HEK293T (cell line): ENCODE measurements around the gene RBMXL2.

Experiments used
- CTCF ChIA-PET: fragments of 350-600 bp; formaldehyde crosslinking; extraction: SDS; loops from one replicate; lab custom pipeline; 2021; ENCODE audit warnings: antibody characterized with exemption, inconsistent platforms; lab: Yijun Ruan, JAX
- POLR2A ChIA-PET: fragments of 350-600 bp; formaldehyde crosslinking; extraction: SDS; loops from one replicate; lab custom pipeline; 2020; ENCODE audit warnings: antibody characterized with exemption, inconsistent platforms; lab: Yijun Ruan, JAX
- DNase-seq: peaks from one replicate; pipeline ENCODE4 v3.0.0; 2012; ENCODE audit warnings: mixed read lengths; ENCODE audit errors: extremely low spot score
- ARNT ChIP-seq: fragments of 450-650 bp; IDR thresholded peaks from 2 replicates; pipeline ENCODE4 v1.6.1; 2017; ENCODE audit warnings: mild to moderate bottlenecking
- BHLHE40 ChIP-seq: fragments of 450-650 bp; IDR thresholded peaks from 2 replicates; pipeline ENCODE4 v1.6.1; 2016; ENCODE audit warnings: mild to moderate bottlenecking, moderate library complexity, borderline replicate concordance
- CTBP1 ChIP-seq: fragments of 450-650 bp; IDR thresholded peaks from 2 replicates; pipeline ENCODE4 v1.6.1; 2016; ENCODE audit warnings: borderline replicate concordance
- ELF4 ChIP-seq: fragments of 450-650 bp; IDR thresholded peaks from 2 replicates; pipeline ENCODE4 v1.6.1; 2017; ENCODE audit warnings: antibody characterized with exemption
- FOXA1 ChIP-seq: fragments of 450-650 bp; IDR thresholded peaks from 2 replicates; pipeline ENCODE4 v1.6.1; 2016; ENCODE audit warnings: mild to moderate bottlenecking
- FOXK2 ChIP-seq: fragments of 450-650 bp; IDR thresholded peaks from 2 replicates; pipeline ENCODE4 v1.6.1; 2016; ENCODE audit warnings: mild to moderate bottlenecking
- FOXM1 ChIP-seq: fragments of 450-650 bp; IDR thresholded peaks from 2 replicates; pipeline ENCODE4 v1.6.1; 2017; ENCODE audit warnings: mild to moderate bottlenecking, borderline replicate concordance
- HDGF ChIP-seq: fragments of 450-650 bp; IDR thresholded peaks from 2 replicates; pipeline ENCODE4 v1.6.1; 2017; ENCODE audit warnings: antibody characterized with exemption, borderline replicate concordance
- L3MBTL2 ChIP-seq: fragments of 450-650 bp; conservative IDR thresholded peaks from 2 replicates; pipeline ENCODE4 v1.6.1; 2016; ENCODE audit warnings: mild to moderate bottlenecking
- LEF1 ChIP-seq: fragments of 450-650 bp; IDR thresholded peaks from 2 replicates; pipeline ENCODE4 v1.6.1; 2017; ENCODE audit warnings: mild to moderate bottlenecking, borderline replicate concordance
- NFRKB ChIP-seq: fragments of 450-650 bp; IDR thresholded peaks from 2 replicates; pipeline ENCODE4 v1.6.1; 2016; ENCODE audit warnings: mild to moderate bottlenecking, moderate library complexity
- PKNOX1 ChIP-seq: fragments of 450-650 bp; IDR thresholded peaks from 2 replicates; pipeline ENCODE4 v1.6.1; 2016
- SP1 ChIP-seq: fragments of 450-650 bp; IDR thresholded peaks from 2 replicates; pipeline ENCODE4 v1.6.1; 2017
- SUZ12 ChIP-seq: fragments of 450-650 bp; IDR thresholded peaks from 2 replicates; pipeline ENCODE4 v1.6.1; 2016; ENCODE audit warnings: mild to moderate bottlenecking
- TARDBP ChIP-seq: fragments of 450-650 bp; IDR thresholded peaks from 2 replicates; pipeline ENCODE4 v1.6.1; 2016
- ZNF384 ChIP-seq: fragments of 450-650 bp; IDR thresholded peaks from 2 replicates; pipeline ENCODE4 v1.6.1; 2016

Gene RBMXL2

GRCh38 chr11:7088921-7089320, at the start of gene RBMXL2:
Gene RBMXL2, plus strand, starts transcription at chr11:7088998. Its CDS starts 123 bp downstream, at chr11:7089121.
- CTCF ChIA-PET, result no interaction called here
- no peak for TF ChIP-seq ARNT
- TF ChIP-seq CTBP1, result no peak
- TF ChIP-seq BHLHE40, result no peak
- no peak for TF ChIP-seq ELF4
- no peak for TF ChIP-seq NFRKB
- TF ChIP-seq FOXM1, result no peak
- no peak for TF ChIP-seq SUZ12
- no peak for TF ChIP-seq LEF1
- TF ChIP-seq HDGF, result no peak
- TF ChIP-seq FOXK2, result no peak
- no peak for TF ChIP-seq TARDBP
- TF ChIP-seq ZNF384, result no peak
- TF ChIP-seq L3MBTL2, result no peak
- TF ChIP-seq SP1, result no peak
- TF ChIP-seq PKNOX1, result no peak
- TF ChIP-seq FOXA1, result no peak
- no peak for DNase-seq
- POLR2A ChIA-PET, result no interaction called here

DNA sequence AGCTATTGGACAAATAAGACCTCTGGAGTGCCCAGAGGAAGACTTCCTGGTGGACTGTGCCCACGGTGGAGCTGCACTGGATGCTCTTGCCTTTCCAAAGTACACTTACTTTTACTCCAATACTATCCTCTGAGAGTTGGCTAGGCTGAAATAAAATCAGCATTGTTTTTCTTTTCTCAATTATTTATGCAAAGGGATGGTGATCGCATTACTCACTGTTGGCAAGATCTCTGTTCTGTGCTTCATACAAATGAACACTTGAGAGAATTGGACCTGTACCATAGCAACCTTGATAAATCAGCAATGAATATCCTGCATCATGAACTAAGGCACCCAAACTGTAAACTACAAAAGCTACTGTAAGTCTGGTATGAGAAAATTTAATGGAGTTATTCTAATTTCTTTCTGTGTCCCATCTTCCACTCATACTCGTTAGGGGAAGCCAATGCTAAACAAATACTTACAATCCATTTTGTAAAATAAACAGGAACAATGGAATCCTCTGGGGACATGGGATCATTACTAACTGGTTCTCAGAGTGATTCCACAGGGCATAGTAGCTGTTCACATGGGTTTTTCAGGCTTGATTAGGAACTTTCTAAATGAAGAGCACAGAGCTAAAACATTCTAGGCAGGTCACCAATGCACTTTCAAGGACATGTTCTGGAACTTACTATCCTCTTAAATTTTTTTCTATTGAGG, 42.2 kb upstream of the RBMXL2 start:
- ChIA-PET CTCF (no interaction called here), POLR2A (no interaction called here)
- DNase-seq, result no peak
- TF ChIP-seq SUZ12, result no peak

GRCh38 chr11:7050191-7050590, 38.6 kb upstream of the RBMXL2 start:
- ChIA-PET POLR2A (interaction anchor here (0.5 kb wide), 1 partner anchor 12 kb away, joined by 3 read pairs; no protein-coding TSS in a partner anchor), CTCF (interaction anchor here (0.7 kb wide), 1 partner anchor 998 kb away, joined by 3 read pairs; no protein-coding TSS in a partner anchor)
- no peak for DNase-seq
- TF ChIP-seq FOXA1 (no peak), ELF4 (no peak), ZNF384 (no peak), FOXK2 (no peak), SP1 (no peak), NFRKB (no peak), BHLHE40 (no peak), HDGF (no peak), LEF1 (no peak), FOXM1 (no peak), PKNOX1 (no peak)

- TF ChIP-seq PKNOX1 (no peak), TARDBP (no peak), SUZ12 (no peak), HDGF (no peak), BHLHE40 (no peak), FOXA1 (no peak), LEF1 (no peak), L3MBTL2 (no peak), FOXK2 (no peak), NFRKB (no peak), ELF4 (no peak), CTBP1 (no peak), ARNT (no peak), SP1 (no peak), ZNF384 (no peak)
- ChIA-PET CTCF (no interaction called here), POLR2A (no interaction called here)
- no peak for DNase-seq
Measured at GRCh38 chr11:7056828-7057513, 31.8 kb upstream of the RBMXL2 start.

DNA sequence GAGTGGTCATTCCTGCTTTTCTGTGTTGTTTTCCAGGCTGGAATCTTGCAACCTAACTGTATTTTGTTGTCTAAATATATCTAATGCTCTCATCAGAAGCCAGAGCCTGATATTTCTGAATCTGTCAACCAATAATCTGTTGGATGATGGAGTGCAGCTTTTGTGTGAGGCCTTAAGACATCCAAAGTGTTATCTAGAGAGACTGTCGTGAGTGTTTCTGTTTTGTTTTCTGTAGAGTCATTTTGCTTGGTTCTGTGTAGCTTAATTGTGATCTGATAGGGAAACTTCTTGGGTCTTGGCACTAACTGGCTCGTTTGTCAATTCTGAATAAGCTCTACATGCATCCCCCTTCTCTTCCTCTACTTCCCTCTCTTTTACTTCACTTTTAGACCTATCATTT, 31.2 kb upstream of the RBMXL2 start:
- no peak for DNase-seq
- CTCF ChIA-PET, result no interaction called here
- TF ChIP-seq ARNT (no peak), SP1 (no peak), FOXK2 (no peak)
- POLR2A ChIA-PET, result no interaction called here

GRCh38 chr11:7060868-7061267, 27.9 kb upstream of the RBMXL2 start:
- CTCF ChIA-PET, result no interaction called here
- no peak for DNase-seq
- no peak for TF ChIP-seq SP1
- TF ChIP-seq ARNT, result no peak
- TF ChIP-seq TARDBP, result no peak
- TF ChIP-seq SUZ12, result no peak
- TF ChIP-seq L3MBTL2, result no peak
- no peak for TF ChIP-seq BHLHE40
- TF ChIP-seq FOXM1, result no peak
- no peak for TF ChIP-seq ELF4
- POLR2A ChIA-PET, result no interaction called here
